ENCODE measurements around the gene ART5.
A peak's percentile ranks its signal among the peaks of the same experiment; 100 is the strongest.

The ART5 gene

GRCh38 chr11:3666023-3666530, 24.3 kb upstream of the ART5 start:
- TF ChIP-seq CTCF (IDR thresholded peaks at IDR 0.05; ENCODE audit: control insufficient read depth, extremely low read depth, insufficient read depth), result no peak
- no peak for DNase-seq (ENCODE audit: low read depth)
- no peak overlapping the region for H3K4me3 ChIP-seq (ENCODE audit: low read depth, low read length)

- no peak overlapping the region for H3K4me3 ChIP-seq (ENCODE audit: low read depth, low read length)
- no peak for TF ChIP-seq CTCF (IDR thresholded peaks at IDR 0.05; ENCODE audit: control insufficient read depth, extremely low read depth, insufficient read depth)
- DNase-seq (ENCODE audit: low read depth), result no peak
These were observed 23.7 kb upstream of the ART5 start for GRCh38 chr11:3665336-3666022.

- no peak overlapping the region for H3K4me3 ChIP-seq (ENCODE audit: low read depth, low read length)
- no peak for TF ChIP-seq CTCF (IDR thresholded peaks at IDR 0.05; ENCODE audit: control insufficient read depth, extremely low read depth, insufficient read depth)
These were observed 22.3 kb upstream of the ART5 start for GRCh38 chr11:3664032-3664630.

GRCh38 chr11:3662856-3663255, 21.1 kb upstream of the ART5 start:
- TF ChIP-seq CTCF (IDR thresholded peaks at IDR 0.05; ENCODE audit: control insufficient read depth, extremely low read depth, insufficient read depth), result no peak
- no peak for DNase-seq (ENCODE audit: low read depth)
- no peak overlapping the region for H3K4me3 ChIP-seq (ENCODE audit: low read depth, low read length)

More at GRCh38 chr11:3664032-3664630, 22.3 kb upstream of the ART5 start:
- no peak for DNase-seq (ENCODE audit: low read depth)

- DNase-seq (ENCODE audit: low read depth), result no peak
- no peak overlapping the region for H3K4me3 ChIP-seq (ENCODE audit: low read depth, low read length)
- no peak for TF ChIP-seq CTCF (IDR thresholded peaks at IDR 0.05; ENCODE audit: control insufficient read depth, extremely low read depth, insufficient read depth)
These were observed 19.2 kb upstream of the ART5 start for GRCh38 chr11:3660960-3661359.

- H3K4me3 ChIP-seq (ENCODE audit: low read depth, low read length), result no peak overlapping the region
- peak; percentile 15 for DNase-seq (ENCODE audit: low read depth)
- no peak for TF ChIP-seq CTCF (IDR thresholded peaks at IDR 0.05; ENCODE audit: control insufficient read depth, extremely low read depth, insufficient read depth)
These were observed 18.1 kb upstream of the ART5 start for GRCh38 chr11:3659595-3660515.

Measured in LNCaP clone FGC (cell line).